GM18907 (cell line): ENCODE data around the gene MEPCE.
A peak's percentile ranks its signal among the peaks of the same experiment; 100 is the strongest.

Experiments used
- ATAC-seq: cut with Tn5 transposase; IDR thresholded peaks from one replicate; pipeline ENCODE4 v1.9.1; 2021; ENCODE audit warnings: mild to moderate bottlenecking, moderate library complexity; ENCODE audit not compliant: unreplicated experiment

Gene MEPCE

GRCh38 chr7:100406767-100407166, 22.9 kb upstream of the MEPCE start:
- no peak for ATAC-seq

- no peak for ATAC-seq
Observed at GRCh38 chr7:100407285-100408180, 22.1 kb upstream of the MEPCE start.

- ATAC-seq = no peak
Observed at GRCh38 chr7:100411101-100411500, 18.5 kb upstream of the MEPCE start.

GRCh38 chr7:100413346-100413745, 16.3 kb upstream of the MEPCE start:
- no peak for ATAC-seq

GRCh38 chr7:100413889-100414288, 15.7 kb upstream of the MEPCE start:
- no peak for ATAC-seq

GRCh38 chr7:100415448-100415847, 14.2 kb upstream of the MEPCE start:
- ATAC-seq = no peak

- ATAC-seq = no peak
Observed at GRCh38 chr7:100418930-100419659, 10.5 kb upstream of the MEPCE start.

GRCh38 chr7:100419660-100420226, 9.9 kb upstream of the MEPCE start:
- no peak for ATAC-seq

GRCh38 chr7:100423315-100423714, 6.3 kb upstream of the MEPCE start:
- ATAC-seq = no peak

GRCh38 chr7:100425347-100425746, 4.3 kb upstream of the MEPCE start:
- ATAC-seq = no peak

GRCh38 chr7:100426516-100426915, 3.1 kb upstream of the MEPCE start:
- no peak for ATAC-seq

- no peak for ATAC-seq
Observed at GRCh38 chr7:100427762-100428198, 1.9 kb upstream of the MEPCE start.

- ATAC-seq = peak; percentile 46
Observed at GRCh38 chr7:100428199-100428966, 1.2 kb upstream of the MEPCE start, which contains the start of gene ZCWPW1. Gene ZCWPW1 (minus strand): TSS chr7:100428703. CDS start chr7:100420649, 8,054 bp downstream.

GRCh38 chr7:100428967-100429636, 529 bp upstream of the MEPCE start:
- peak; percentile 51 for ATAC-seq

GRCh38 chr7:100430493-100431285, 1.1 kb downstream of the MEPCE start:
- peak; percentile 1 for ATAC-seq

GRCh38 chr7:100431286-100431735, 1.7 kb downstream of the MEPCE start:
- ATAC-seq = no peak

GRCh38 chr7:100432053-100432452, 2.4 kb downstream of the MEPCE start:
- ATAC-seq = no peak

- no peak for ATAC-seq
Observed at GRCh38 chr7:100432621-100433275, 3.1 kb downstream of the MEPCE start.

- no peak for ATAC-seq
Observed at GRCh38 chr7:100433276-100433591, 3.6 kb downstream of the MEPCE start.
